SK-N-SH treated with all-trans-retinoic acid at 6 μM for 48 hours (cell line): ENCODE data around the gene NUP133.
"Not testable (repeated sequence)": the region's sequence is repeated elsewhere in the genome, so short reads cannot be mapped to it uniquely, and the experiment has no call there.

Experiments used
- ATAC-seq: fragments of 200-7000 bp; cut with Tn5 transposase; 3 replicates; pipeline ENCODE4 v1.9.1; 2020; ENCODE audit warnings: mild to moderate bottlenecking, moderate library complexity
- BACH2 ChIP-seq: fragments of 250-450 bp; sonication (Bioruptor Pico); IDR thresholded peaks from 2 replicates; pipeline ENCODE4 v1.9.0; 2021; ENCODE audit warnings: mild to moderate bottlenecking, borderline replicate concordance
- CSDC2 ChIP-seq: fragments of 250-450 bp; sonication (Bioruptor Pico); IDR thresholded peaks from 2 replicates; pipeline ENCODE4 v1.5.0; 2020; ENCODE audit warnings: mild to moderate bottlenecking, moderate library complexity
- ESRRG ChIP-seq: fragments of 250-450 bp; sonication (Bioruptor Pico); IDR thresholded peaks from 2 replicates; pipeline ENCODE4 v1.6.1; 2021; ENCODE audit warnings: mild to moderate bottlenecking
- GLIS3 ChIP-seq: fragments of 250-450 bp; sonication (Bioruptor Pico); IDR thresholded peaks from 2 replicates; pipeline ENCODE4 v1.5.0; 2020; ENCODE audit warnings: mild to moderate bottlenecking, moderate library complexity
- ISL1 ChIP-seq: fragments of 250-450 bp; sonication (Bioruptor Pico); IDR thresholded peaks from 2 replicates; pipeline ENCODE4 v2.1.2; 2022; ENCODE audit warnings: mild to moderate bottlenecking, moderate library complexity
- OSR1 ChIP-seq: fragments of 250-450 bp; sonication (Bioruptor Pico); IDR thresholded peaks from 2 replicates; pipeline ENCODE4 v1.8.0; 2022; ENCODE audit warnings: moderate library complexity, mild to moderate bottlenecking, inconsistent platforms
- PPARA ChIP-seq: fragments of 250-450 bp; sonication (Bioruptor Pico); IDR thresholded peaks from 2 replicates; pipeline ENCODE4 v1.5.0; 2020; ENCODE audit warnings: mild to moderate bottlenecking, borderline replicate concordance
- RARB ChIP-seq: fragments of 250-450 bp; sonication (Bioruptor Pico); IDR thresholded peaks from 2 replicates; pipeline ENCODE4 v1.8.0; 2021; ENCODE audit warnings: mild to moderate bottlenecking, moderate library complexity
- SNAI2 ChIP-seq: fragments of 250-450 bp; sonication (Bioruptor Pico); IDR thresholded peaks from 2 replicates; pipeline ENCODE4 v1.5.0; 2020; ENCODE audit warnings: mild to moderate bottlenecking, moderate library complexity
- TCF4 ChIP-seq: fragments of 250-450 bp; sonication (Bioruptor Pico); IDR thresholded peaks from 2 replicates; pipeline ENCODE4 v1.8.0; 2021; ENCODE audit warnings: mild to moderate bottlenecking, moderate library complexity, borderline replicate concordance
- TOX ChIP-seq: fragments of 250-450 bp; sonication (Bioruptor Pico); IDR thresholded peaks from 2 replicates; pipeline ENCODE4 v1.8.0; 2021; ENCODE audit warnings: mild to moderate bottlenecking, moderate library complexity, borderline replicate concordance
- ZC3H10 ChIP-seq: fragments of 250-450 bp; sonication (Bioruptor Pico); IDR thresholded peaks from 2 replicates; pipeline ENCODE4 v1.5.1; 2021; ENCODE audit warnings: mild to moderate bottlenecking, moderate library complexity
- ZFP3 ChIP-seq: fragments of 250-450 bp; sonication (Bioruptor Pico); IDR thresholded peaks from 2 replicates; pipeline ENCODE4 v1.5.0; 2020; ENCODE audit warnings: mild to moderate bottlenecking, moderate library complexity
- ZFP30 ChIP-seq: fragments of 450-650 bp; formaldehyde crosslinking; IDR thresholded peaks from 2 replicates; pipeline ENCODE4 v1.5.0; 2022; ENCODE audit warnings: mild to moderate bottlenecking, moderate library complexity
- ZNF565 ChIP-seq: fragments of 450-650 bp; formaldehyde crosslinking; conservative IDR thresholded peaks from 2 replicates; pipeline ENCODE4 v1.5.0; 2020; ENCODE audit warnings: low read depth, mild to moderate bottlenecking, moderate library complexity
- ZNF70 ChIP-seq: fragments of 450-650 bp; formaldehyde crosslinking; IDR thresholded peaks from 2 replicates; pipeline ENCODE4 v1.5.0; 2020; ENCODE audit warnings: mild to moderate bottlenecking, moderate library complexity
- ZNF8 ChIP-seq: fragments of 450-650 bp; formaldehyde crosslinking; IDR thresholded peaks from 2 replicates; pipeline ENCODE4 v1.5.0; 2020; ENCODE audit warnings: mild to moderate bottlenecking, moderate library complexity
- TF ChIP-seq, protein P1 (sequence below): fragments of 250-450 bp; sonication (Bioruptor Pico); IDR thresholded peaks from 2 replicates; pipeline ENCODE4 v1.8.0; 2021; ENCODE audit warnings: low read depth, mild to moderate bottlenecking, moderate library complexity, borderline replicate concordance
- TF ChIP-seq, protein P2 (sequence below): fragments of 250-450 bp; sonication (Bioruptor Pico); IDR thresholded peaks from 2 replicates; pipeline ENCODE4 v1.5.0; 2020; ENCODE audit warnings: mild to moderate bottlenecking, moderate library complexity
- TF ChIP-seq, protein P3 (sequence below): fragments of 250-450 bp; sonication (Bioruptor Pico); IDR thresholded peaks from 2 replicates; pipeline ENCODE4 v1.8.0; 2020; ENCODE audit warnings: mild to moderate bottlenecking, moderate library complexity, borderline replicate concordance
- TF ChIP-seq, protein P4 (sequence below): fragments of 250-450 bp; sonication (Bioruptor Pico); IDR thresholded peaks from 2 replicates; pipeline ENCODE4 v1.5.1; 2021; ENCODE audit warnings: mild to moderate bottlenecking, moderate library complexity
- TF ChIP-seq, protein P5 (sequence below): fragments of 250-450 bp; sonication (Bioruptor Pico); IDR thresholded peaks from 2 replicates; pipeline ENCODE4 v1.5.1; 2020; ENCODE audit warnings: low read depth, mild to moderate bottlenecking, moderate library complexity

NUP133 gene

DNA sequence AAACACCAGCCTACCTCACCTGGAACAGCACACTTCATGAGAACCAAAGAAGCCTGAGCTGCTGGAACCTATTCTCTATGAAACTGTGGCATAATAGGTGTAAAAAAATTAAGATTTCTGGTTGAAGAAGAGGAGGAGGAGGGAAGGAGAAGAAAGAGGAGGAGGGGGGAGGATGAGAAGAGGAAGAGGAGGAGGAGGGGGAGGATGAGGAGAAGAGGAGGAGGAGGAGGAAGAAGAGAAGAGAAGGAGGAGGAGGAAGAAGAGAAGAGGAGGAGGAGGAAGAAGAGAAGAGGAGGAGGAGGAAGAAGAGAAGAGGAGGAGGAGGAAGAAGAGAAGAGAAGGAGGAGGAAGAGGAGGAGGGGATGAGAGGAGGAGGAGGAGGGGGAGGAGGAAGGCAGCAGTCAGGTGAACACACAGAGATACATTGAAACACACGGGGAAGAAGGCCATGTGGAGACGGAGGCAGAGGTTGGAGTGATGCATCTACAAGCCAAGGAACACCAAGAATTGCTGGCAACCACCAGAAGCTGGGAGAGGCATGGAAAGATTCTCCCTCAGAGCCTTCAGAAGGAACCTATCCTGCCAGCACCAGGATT is 82.5 kb downstream of the NUP133 start:
- no peak for ATAC-seq
- TF ChIP-seq ZNF8 (CRISPR knock-in tag) (no peak), RARB (CRISPR knock-in tag) (no peak), SNAI2 (CRISPR knock-in tag) (no peak), CSDC2 (CRISPR knock-in tag) (no peak), ZNF565 (no peak), ZNF70 (no peak), GLIS3 (no peak), BACH2 (CRISPR knock-in tag) (no peak), ZFP3 (CRISPR knock-in tag) (no peak), ISL1 (no peak), TCF4 (no peak), OSR1 (CRISPR knock-in tag) (no peak), PPARA (CRISPR knock-in tag) (no peak), ESRRG (no peak), ZFP30 (CRISPR knock-in tag) (no peak)
- TF ChIP-seq, protein P1, sequence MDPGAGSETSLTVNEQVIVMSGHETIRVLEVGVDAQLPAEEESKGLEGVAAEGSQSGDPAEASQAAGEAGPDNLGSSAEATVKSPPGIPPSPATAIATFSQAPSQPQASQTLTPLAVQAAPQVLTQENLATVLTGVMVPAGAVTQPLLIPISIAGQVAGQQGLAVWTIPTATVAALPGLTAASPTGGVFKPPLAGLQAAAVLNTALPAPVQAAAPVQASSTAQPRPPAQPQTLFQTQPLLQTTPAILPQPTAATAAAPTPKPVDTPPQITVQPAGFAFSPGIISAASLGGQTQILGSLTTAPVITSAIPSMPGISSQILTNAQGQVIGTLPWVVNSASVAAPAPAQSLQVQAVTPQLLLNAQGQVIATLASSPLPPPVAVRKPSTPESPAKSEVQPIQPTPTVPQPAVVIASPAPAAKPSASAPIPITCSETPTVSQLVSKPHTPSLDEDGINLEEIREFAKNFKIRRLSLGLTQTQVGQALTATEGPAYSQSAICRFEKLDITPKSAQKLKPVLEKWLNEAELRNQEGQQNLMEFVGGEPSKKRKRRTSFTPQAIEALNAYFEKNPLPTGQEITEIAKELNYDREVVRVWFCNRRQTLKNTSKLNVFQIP (CRISPR knock-in tag): no peak
- TF ChIP-seq, protein P2, sequence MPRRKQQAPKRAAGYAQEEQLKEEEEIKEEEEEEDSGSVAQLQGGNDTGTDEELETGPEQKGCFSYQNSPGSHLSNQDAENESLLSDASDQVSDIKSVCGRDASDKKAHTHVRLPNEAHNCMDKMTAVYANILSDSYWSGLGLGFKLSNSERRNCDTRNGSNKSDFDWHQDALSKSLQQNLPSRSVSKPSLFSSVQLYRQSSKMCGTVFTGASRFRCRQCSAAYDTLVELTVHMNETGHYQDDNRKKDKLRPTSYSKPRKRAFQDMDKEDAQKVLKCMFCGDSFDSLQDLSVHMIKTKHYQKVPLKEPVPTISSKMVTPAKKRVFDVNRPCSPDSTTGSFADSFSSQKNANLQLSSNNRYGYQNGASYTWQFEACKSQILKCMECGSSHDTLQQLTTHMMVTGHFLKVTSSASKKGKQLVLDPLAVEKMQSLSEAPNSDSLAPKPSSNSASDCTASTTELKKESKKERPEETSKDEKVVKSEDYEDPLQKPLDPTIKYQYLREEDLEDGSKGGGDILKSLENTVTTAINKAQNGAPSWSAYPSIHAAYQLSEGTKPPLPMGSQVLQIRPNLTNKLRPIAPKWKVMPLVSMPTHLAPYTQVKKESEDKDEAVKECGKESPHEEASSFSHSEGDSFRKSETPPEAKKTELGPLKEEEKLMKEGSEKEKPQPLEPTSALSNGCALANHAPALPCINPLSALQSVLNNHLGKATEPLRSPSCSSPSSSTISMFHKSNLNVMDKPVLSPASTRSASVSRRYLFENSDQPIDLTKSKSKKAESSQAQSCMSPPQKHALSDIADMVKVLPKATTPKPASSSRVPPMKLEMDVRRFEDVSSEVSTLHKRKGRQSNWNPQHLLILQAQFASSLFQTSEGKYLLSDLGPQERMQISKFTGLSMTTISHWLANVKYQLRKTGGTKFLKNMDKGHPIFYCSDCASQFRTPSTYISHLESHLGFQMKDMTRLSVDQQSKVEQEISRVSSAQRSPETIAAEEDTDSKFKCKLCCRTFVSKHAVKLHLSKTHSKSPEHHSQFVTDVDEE (CRISPR knock-in tag): no peak
- TF ChIP-seq, protein P3, sequence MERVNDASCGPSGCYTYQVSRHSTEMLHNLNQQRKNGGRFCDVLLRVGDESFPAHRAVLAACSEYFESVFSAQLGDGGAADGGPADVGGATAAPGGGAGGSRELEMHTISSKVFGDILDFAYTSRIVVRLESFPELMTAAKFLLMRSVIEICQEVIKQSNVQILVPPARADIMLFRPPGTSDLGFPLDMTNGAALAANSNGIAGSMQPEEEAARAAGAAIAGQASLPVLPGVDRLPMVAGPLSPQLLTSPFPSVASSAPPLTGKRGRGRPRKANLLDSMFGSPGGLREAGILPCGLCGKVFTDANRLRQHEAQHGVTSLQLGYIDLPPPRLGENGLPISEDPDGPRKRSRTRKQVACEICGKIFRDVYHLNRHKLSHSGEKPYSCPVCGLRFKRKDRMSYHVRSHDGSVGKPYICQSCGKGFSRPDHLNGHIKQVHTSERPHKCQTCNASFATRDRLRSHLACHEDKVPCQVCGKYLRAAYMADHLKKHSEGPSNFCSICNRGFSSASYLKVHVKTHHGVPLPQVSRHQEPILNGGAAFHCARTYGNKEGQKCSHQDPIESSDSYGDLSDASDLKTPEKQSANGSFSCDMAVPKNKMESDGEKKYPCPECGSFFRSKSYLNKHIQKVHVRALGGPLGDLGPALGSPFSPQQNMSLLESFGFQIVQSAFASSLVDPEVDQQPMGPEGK (CRISPR knock-in tag): no peak

DNA sequence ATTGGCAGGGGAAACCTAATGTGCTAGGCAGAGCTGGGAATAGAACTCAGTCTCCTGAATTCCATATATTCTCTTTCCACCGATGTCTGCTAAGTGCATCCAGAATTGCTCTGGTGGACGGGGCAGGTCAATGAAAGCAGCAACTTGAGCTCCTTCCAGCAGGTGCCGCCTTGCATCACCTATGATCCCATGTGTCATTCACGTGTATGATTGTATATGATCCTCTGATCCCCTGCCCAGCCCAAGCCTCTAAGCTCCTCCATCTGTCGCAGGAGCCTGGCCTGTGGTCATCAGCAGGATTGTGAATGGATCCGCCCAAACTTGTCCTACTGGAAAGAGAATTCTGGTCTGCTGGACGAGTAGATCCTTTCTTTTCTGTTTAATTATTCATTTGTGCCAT is 87.4 kb downstream of the NUP133 start:
- TF ChIP-seq PPARA (CRISPR knock-in tag): no peak
- TF ChIP-seq BACH2 (CRISPR knock-in tag): no peak
- no peak for TF ChIP-seq SNAI2 (CRISPR knock-in tag)
- no peak for TF ChIP-seq TCF4
- no peak for TF ChIP-seq TOX (CRISPR knock-in tag)
- no peak for TF ChIP-seq ZFP30 (CRISPR knock-in tag)
- TF ChIP-seq ESRRG: no peak
- TF ChIP-seq OSR1 (CRISPR knock-in tag): no peak
- TF ChIP-seq CSDC2 (CRISPR knock-in tag): no peak
- no peak for TF ChIP-seq ZNF565
- no peak for TF ChIP-seq ZC3H10 (CRISPR knock-in tag)
- TF ChIP-seq ISL1: no peak
- no peak for TF ChIP-seq ZNF70
- no peak for TF ChIP-seq ZFP3 (CRISPR knock-in tag)
- TF ChIP-seq, protein P4, sequence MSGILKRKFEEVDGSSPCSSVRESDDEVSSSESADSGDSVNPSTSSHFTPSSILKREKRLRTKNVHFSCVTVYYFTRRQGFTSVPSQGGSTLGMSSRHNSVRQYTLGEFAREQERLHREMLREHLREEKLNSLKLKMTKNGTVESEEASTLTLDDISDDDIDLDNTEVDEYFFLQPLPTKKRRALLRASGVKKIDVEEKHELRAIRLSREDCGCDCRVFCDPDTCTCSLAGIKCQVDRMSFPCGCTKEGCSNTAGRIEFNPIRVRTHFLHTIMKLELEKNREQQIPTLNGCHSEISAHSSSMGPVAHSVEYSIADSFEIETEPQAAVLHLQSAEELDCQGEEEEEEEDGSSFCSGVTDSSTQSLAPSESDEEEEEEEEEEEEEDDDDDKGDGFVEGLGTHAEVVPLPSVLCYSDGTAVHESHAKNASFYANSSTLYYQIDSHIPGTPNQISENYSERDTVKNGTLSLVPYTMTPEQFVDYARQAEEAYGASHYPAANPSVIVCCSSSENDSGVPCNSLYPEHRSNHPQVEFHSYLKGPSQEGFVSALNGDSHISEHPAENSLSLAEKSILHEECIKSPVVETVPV: no peak
- ATAC-seq: no peak

DNA sequence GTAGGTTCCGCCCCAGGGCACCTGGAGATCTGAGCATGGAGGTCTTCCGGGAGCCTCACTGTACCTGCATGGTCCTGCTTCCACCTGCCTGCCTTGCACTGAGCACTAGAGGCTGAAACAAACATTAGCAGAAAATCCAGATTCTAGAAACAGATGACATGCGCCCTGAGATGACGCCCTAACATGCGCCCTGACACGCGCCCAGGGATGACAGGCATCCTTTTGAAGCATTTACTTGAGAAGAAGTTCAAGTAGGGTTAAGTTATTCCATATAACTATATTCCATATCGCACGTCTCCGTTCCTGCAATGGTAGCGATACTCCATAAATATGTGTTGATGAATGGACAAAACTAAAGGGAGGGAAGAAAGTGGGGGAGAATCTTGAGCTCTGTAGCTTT is 87.9 kb downstream of the NUP133 start:
- no peak for ATAC-seq
- no peak for TF ChIP-seq PPARA (CRISPR knock-in tag)
- no peak for TF ChIP-seq ISL1
- TF ChIP-seq ZNF565: no peak
- no peak for TF ChIP-seq CSDC2 (CRISPR knock-in tag)
- TF ChIP-seq, protein P4: no peak
- TF ChIP-seq ZNF70: no peak
- TF ChIP-seq, protein P5, sequence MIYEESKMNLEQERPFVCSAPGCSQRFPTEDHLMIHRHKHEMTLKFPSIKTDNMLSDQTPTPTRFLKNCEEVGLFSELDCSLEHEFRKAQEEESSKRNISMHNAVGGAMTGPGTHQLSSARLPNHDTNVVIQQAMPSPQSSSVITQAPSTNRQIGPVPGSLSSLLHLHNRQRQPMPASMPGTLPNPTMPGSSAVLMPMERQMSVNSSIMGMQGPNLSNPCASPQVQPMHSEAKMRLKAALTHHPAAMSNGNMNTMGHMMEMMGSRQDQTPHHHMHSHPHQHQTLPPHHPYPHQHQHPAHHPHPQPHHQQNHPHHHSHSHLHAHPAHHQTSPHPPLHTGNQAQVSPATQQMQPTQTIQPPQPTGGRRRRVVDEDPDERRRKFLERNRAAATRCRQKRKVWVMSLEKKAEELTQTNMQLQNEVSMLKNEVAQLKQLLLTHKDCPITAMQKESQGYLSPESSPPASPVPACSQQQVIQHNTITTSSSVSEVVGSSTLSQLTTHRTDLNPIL (CRISPR knock-in tag): no peak
- TF ChIP-seq ZNF8 (CRISPR knock-in tag): no peak
- TF ChIP-seq ESRRG: no peak

DNA sequence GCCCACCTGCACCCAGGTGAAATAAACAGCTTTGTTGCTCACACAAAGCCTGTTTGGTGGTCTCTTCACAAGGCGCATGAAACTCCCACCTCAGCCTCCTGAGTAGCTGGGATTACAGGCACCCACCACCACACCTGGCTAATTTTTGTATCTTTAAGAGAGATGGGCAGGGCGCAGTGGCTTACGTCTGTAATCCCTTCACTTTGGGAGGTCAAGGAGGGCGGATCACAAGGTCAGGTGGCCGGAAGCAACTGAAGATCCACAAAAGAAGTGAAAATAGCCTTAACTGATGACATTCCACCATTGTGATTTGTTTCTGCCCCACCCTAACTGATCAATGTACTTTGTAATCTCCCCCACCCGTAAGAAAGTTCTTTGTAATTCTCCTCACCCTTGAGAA is 89.6 kb downstream of the NUP133 start:
- not testable (repeated sequence) for ATAC-seq

DNA sequence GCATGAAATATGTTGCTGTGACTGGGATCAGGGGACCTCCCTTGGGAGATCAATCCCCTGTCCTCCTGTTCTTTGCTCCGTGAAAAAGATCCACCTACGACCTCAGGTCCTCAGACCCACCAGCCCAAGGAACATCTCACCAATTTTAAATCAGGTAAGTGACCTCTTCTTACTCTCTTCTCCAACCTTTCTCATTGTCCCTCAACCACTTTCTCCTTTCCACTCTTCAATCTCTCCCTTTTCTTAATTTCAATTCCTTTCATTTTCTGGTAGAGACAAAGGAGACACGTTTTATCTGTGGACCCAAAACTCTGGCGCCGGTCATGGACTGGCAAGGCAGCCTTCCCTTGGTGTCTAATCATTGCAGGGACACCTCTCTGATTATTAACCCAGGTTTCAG is 95.3 kb downstream of the NUP133 start:
- not testable (repeated sequence) for ATAC-seq
